WTC11 (cell line): ENCODE measurements around the gene ITSN1. TPM values are rescaled to one million over a fixed set of nuclear protein-coding genes. Genes with fewer than 3 reads are reported as not detected.
A peak's percentile ranks its signal among the peaks of the same experiment; 100 is the strongest.

Source experiments
- ATAC-seq: fragments of 200-7000 bp; cut with Tn5 transposase; 2 replicates; pipeline ENCODE4 v1.10.0; 2021; ENCODE audit warnings: mild to moderate bottlenecking, moderate library complexity
- CTCF ChIA-PET: fragments of 300-600 bp; sonication (Branson Sonifier 250); formaldehyde crosslinking; loops from one replicate; lab custom pipeline; 2021; ENCODE audit warnings: antibody characterized with exemption; lab: Charles Lee
- POLR2A ChIA-PET: fragments of 350-600 bp; sonication (Branson Sonifier 250); formaldehyde crosslinking; loops from one replicate; lab custom pipeline; 2021; ENCODE audit warnings: antibody characterized with exemption; lab: Charles Lee
- DNase-seq: peaks from one replicate; pipeline ENCODE4 v3.0.0; 2021; ENCODE audit warnings: low spot score
- H3K27ac Mint-ChIP-seq: 2 replicates; pipeline ENCODE4 v1.8.0; 2021; ENCODE audit warnings: mixed read lengths
- H3K27me3 Mint-ChIP-seq: 2 replicates; pipeline ENCODE4 v1.8.0; 2021; ENCODE audit warnings: low read depth, mild to moderate bottlenecking, moderate library complexity, mixed read lengths
- H3K36me3 Mint-ChIP-seq: 2 replicates; pipeline ENCODE4 v1.8.0; 2021; ENCODE audit warnings: mixed read lengths
- H3K4me1 Mint-ChIP-seq: 2 replicates; pipeline ENCODE4 v1.8.0; 2022; ENCODE audit warnings: mixed read lengths
- H3K4me3 Mint-ChIP-seq: 2 replicates; pipeline ENCODE4 v1.8.0; 2021; ENCODE audit warnings: mild to moderate bottlenecking, moderate library complexity, mixed read lengths
- H3K9me3 Mint-ChIP-seq: 2 replicates; pipeline ENCODE4 v1.8.0; 2021; ENCODE audit warnings: mixed read lengths
- FOXJ3 ChIP-seq: sonication (generic); formaldehyde crosslinking; IDR thresholded peaks from 2 replicates; pipeline ENCODE4 v1.9.0; 2021; ENCODE audit warnings: missing genetic modification reagents, mild to moderate bottlenecking, borderline replicate concordance
- GABPB1 ChIP-seq: sonication (generic); formaldehyde crosslinking; IDR thresholded peaks from 2 replicates; pipeline ENCODE4 v1.8.1; 2023; ENCODE audit warnings: mild to moderate bottlenecking, missing genetic modification reagents
- GRHL2 ChIP-seq: fragments of 250-450 bp; sonication (Bioruptor Pico); IDR thresholded peaks from 2 replicates; pipeline ENCODE4 v1.8.0; 2022; ENCODE audit warnings: mild to moderate bottlenecking, moderate library complexity; ENCODE audit not compliant: insufficient replicate concordance, severe bottlenecking
- HMGA2 ChIP-seq: fragments of 250-450 bp; sonication (Bioruptor Pico); IDR thresholded peaks from 2 replicates; pipeline ENCODE4 v1.4.0; 2021; ENCODE audit warnings: mild to moderate bottlenecking, moderate library complexity
- IRF2 ChIP-seq: sonication (generic); formaldehyde crosslinking; IDR thresholded peaks from 2 replicates; pipeline ENCODE4 v1.8.0; 2022; ENCODE audit warnings: low read depth, missing genetic modification reagents, borderline replicate concordance
- JAZF1 ChIP-seq: fragments of 250-450 bp; sonication (Bioruptor Pico); IDR thresholded peaks from 2 replicates; pipeline ENCODE4 v1.9.0; 2021; ENCODE audit warnings: moderate library complexity, mild to moderate bottlenecking, inconsistent platforms
- JUN ChIP-seq: sonication (generic); formaldehyde crosslinking; IDR thresholded peaks from 2 replicates; pipeline ENCODE4 v1.8.0; 2023; ENCODE audit warnings: mild to moderate bottlenecking, missing genetic modification reagents
- MYBL2 ChIP-seq: sonication (generic); formaldehyde crosslinking; IDR thresholded peaks from 2 replicates; pipeline ENCODE4 v1.8.1; 2023; ENCODE audit warnings: mild to moderate bottlenecking, moderate library complexity, missing genetic modification reagents
- NFE2L1 ChIP-seq: sonication (generic); formaldehyde crosslinking; IDR thresholded peaks from 2 replicates; pipeline ENCODE4 v1.8.1; 2023; ENCODE audit warnings: missing genetic modification reagents
- NFYB ChIP-seq: sonication (generic); formaldehyde crosslinking; conservative IDR thresholded peaks from 2 replicates; pipeline ENCODE4 v1.8.0; 2022; ENCODE audit warnings: low read depth, missing genetic modification reagents
- NR1H2 ChIP-seq: sonication (generic); formaldehyde crosslinking; IDR thresholded peaks from 2 replicates; pipeline ENCODE4 v1.9.0; 2021; ENCODE audit warnings: mild to moderate bottlenecking, moderate library complexity, missing genetic modification reagents
- NR3C1 ChIP-seq: sonication (generic); formaldehyde crosslinking; conservative IDR thresholded peaks from 2 replicates; pipeline ENCODE4 v1.8.1; 2023; ENCODE audit warnings: low read depth, mild to moderate bottlenecking, missing genetic modification reagents
- OVOL2 ChIP-seq: fragments of 250-450 bp; sonication (Bioruptor Pico); IDR thresholded peaks from 2 replicates; pipeline ENCODE4 v1.9.0; 2021; ENCODE audit warnings: mild to moderate bottlenecking, borderline replicate concordance
- SOX15 ChIP-seq: fragments of 250-450 bp; sonication (Bioruptor Pico); IDR thresholded peaks from 2 replicates; pipeline ENCODE4 v1.9.0; 2021; ENCODE audit warnings: mild to moderate bottlenecking
- TEAD4 ChIP-seq: sonication (generic); formaldehyde crosslinking; IDR thresholded peaks from 2 replicates; pipeline ENCODE4 v1.8.0; 2022; ENCODE audit warnings: mild to moderate bottlenecking, missing genetic modification reagents
- ZNF317 ChIP-seq: sonication (generic); formaldehyde crosslinking; IDR thresholded peaks from 2 replicates; pipeline ENCODE4 v1.8.1; 2023; ENCODE audit warnings: low read depth, mild to moderate bottlenecking, moderate library complexity, missing genetic modification reagents, borderline replicate concordance
- ZNF396 ChIP-seq: fragments of 250-450 bp; sonication (Bioruptor Pico); IDR thresholded peaks from 2 replicates; pipeline ENCODE4 v1.8.0; 2021; ENCODE audit warnings: mild to moderate bottlenecking, moderate library complexity, borderline replicate concordance
- total RNA-seq: library from RNA; stranded (reverse); gene quantifications from 3 replicates; pipeline ENCODE4 v1.2.3, GENCODE V29; 2021
- TF ChIP-seq, protein P1 (sequence below): sonication (generic); formaldehyde crosslinking; IDR thresholded peaks from 2 replicates; pipeline ENCODE4 v1.8.0; 2022; ENCODE audit warnings: mild to moderate bottlenecking, missing genetic modification reagents
- TF ChIP-seq, protein P2 (sequence below): sonication (generic); formaldehyde crosslinking; IDR thresholded peaks from 2 replicates; pipeline ENCODE4 v1.8.0; 2023; ENCODE audit warnings: mild to moderate bottlenecking, missing genetic modification reagents
- TF ChIP-seq, protein P3 (sequence below): sonication (generic); formaldehyde crosslinking; IDR thresholded peaks from 2 replicates; pipeline ENCODE4 v1.8.0; 2022; ENCODE audit warnings: mild to moderate bottlenecking, missing genetic modification reagents
- TF ChIP-seq, protein P4 (sequence below): sonication (generic); formaldehyde crosslinking; IDR thresholded peaks from 2 replicates; pipeline ENCODE4 v1.8.1; 2022; ENCODE audit warnings: missing genetic modification reagents, borderline replicate concordance
- TF ChIP-seq, protein P5 (sequence below): sonication (generic); formaldehyde crosslinking; IDR thresholded peaks from 2 replicates; pipeline ENCODE4 v1.8.0; 2023; ENCODE audit warnings: missing genetic modification reagents
- TF ChIP-seq, protein P6 (sequence below): fragments of 250-450 bp; sonication (Bioruptor Pico); IDR thresholded peaks from 2 replicates; pipeline ENCODE4 v1.8.0; 2021; ENCODE audit warnings: mild to moderate bottlenecking

The ITSN1 gene
- total RNA-seq, 1 experiment from 2014 or later = 69.6 TPM

DNA sequence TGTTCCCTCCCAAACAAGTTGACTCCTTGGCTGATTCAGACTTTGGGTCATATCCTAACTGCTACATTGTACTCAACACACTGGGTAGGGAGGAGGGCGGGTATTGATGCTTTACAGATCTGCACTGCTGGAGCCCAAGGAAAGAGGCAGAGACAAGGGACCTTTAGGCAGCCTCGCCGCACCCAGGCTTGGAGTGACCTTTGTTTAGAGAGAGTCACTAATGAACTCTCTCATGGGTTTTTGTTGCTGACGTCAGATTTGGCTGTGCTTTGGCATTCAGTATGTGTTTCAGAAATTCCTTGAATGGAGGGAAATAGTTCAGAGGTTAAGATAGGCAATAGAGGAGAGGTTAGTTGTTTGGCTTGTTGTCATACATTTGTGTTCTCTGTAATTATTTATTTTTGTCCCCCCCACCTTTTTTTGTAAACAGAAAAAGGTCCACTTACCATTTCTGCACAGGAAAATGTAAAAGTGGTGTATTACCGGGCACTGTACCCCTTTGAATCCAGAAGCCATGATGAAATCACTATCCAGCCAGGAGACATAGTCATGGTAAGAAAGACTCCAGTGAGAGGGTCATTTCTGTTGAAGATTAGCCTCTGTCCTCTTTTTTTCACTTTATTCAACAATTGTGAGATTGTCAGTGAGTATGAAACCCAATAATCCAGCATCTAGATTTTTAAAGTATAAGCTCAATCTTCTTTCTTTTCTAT, 157.2 kb downstream of the ITSN1 start:
- ATAC-seq (no peak), DNase-seq (no peak)
- H3K27me3 Mint-ChIP-seq = no peaks in the 10 kb centered on the region
- peaks cover 36% of the 10 kb centered on the region for H3K36me3 Mint-ChIP-seq
- TF ChIP-seq FOXJ3 (CRISPR knock-in tag) (no peak), TEAD4 (CRISPR knock-in tag) (no peak), IRF2 (CRISPR knock-in tag) (no peak), NR3C1 (CRISPR knock-in tag) (no peak), NFYB (no peak), ZNF317 (CRISPR knock-in tag) (no peak), JAZF1 (CRISPR knock-in tag) (no peak), MYBL2 (CRISPR knock-in tag) (no peak), GABPB1 (CRISPR knock-in tag) (no peak), SOX15 (CRISPR knock-in tag) (no peak)
- TF ChIP-seq, protein P1, sequence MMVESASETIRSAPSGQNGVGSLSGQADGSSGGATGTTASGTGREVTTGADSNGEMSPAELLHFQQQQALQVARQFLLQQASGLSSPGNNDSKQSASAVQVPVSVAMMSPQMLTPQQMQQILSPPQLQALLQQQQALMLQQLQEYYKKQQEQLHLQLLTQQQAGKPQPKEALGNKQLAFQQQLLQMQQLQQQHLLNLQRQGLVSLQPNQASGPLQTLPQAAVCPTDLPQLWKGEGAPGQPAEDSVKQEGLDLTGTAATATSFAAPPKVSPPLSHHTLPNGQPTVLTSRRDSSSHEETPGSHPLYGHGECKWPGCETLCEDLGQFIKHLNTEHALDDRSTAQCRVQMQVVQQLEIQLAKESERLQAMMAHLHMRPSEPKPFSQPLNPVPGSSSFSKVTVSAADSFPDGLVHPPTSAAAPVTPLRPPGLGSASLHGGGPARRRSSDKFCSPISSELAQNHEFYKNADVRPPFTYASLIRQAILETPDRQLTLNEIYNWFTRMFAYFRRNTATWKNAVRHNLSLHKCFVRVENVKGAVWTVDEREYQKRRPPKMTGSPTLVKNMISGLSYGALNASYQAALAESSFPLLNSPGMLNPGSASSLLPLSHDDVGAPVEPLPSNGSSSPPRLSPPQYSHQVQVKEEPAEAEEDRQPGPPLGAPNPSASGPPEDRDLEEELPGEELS (CRISPR knock-in tag) = no peak
- TF ChIP-seq, protein P2, sequence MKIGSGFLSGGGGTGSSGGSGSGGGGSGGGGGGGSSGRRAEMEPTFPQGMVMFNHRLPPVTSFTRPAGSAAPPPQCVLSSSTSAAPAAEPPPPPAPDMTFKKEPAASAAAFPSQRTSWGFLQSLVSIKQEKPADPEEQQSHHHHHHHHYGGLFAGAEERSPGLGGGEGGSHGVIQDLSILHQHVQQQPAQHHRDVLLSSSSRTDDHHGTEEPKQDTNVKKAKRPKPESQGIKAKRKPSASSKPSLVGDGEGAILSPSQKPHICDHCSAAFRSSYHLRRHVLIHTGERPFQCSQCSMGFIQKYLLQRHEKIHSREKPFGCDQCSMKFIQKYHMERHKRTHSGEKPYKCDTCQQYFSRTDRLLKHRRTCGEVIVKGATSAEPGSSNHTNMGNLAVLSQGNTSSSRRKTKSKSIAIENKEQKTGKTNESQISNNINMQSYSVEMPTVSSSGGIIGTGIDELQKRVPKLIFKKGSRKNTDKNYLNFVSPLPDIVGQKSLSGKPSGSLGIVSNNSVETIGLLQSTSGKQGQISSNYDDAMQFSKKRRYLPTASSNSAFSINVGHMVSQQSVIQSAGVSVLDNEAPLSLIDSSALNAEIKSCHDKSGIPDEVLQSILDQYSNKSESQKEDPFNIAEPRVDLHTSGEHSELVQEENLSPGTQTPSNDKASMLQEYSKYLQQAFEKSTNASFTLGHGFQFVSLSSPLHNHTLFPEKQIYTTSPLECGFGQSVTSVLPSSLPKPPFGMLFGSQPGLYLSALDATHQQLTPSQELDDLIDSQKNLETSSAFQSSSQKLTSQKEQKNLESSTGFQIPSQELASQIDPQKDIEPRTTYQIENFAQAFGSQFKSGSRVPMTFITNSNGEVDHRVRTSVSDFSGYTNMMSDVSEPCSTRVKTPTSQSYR = no peak
- CTCF ChIA-PET = no interaction called here
- POLR2A ChIA-PET = no interaction called here
- H3K27ac Mint-ChIP-seq = peak overlapping the region; percentile 42; the same call in 1 of the 2 replicates
- no peak overlapping the region for H3K4me3 Mint-ChIP-seq
- H3K4me1 Mint-ChIP-seq = peaks cover 26% of the 10 kb centered on the region
- H3K9me3 Mint-ChIP-seq = no peaks in the 10 kb centered on the region

DNA sequence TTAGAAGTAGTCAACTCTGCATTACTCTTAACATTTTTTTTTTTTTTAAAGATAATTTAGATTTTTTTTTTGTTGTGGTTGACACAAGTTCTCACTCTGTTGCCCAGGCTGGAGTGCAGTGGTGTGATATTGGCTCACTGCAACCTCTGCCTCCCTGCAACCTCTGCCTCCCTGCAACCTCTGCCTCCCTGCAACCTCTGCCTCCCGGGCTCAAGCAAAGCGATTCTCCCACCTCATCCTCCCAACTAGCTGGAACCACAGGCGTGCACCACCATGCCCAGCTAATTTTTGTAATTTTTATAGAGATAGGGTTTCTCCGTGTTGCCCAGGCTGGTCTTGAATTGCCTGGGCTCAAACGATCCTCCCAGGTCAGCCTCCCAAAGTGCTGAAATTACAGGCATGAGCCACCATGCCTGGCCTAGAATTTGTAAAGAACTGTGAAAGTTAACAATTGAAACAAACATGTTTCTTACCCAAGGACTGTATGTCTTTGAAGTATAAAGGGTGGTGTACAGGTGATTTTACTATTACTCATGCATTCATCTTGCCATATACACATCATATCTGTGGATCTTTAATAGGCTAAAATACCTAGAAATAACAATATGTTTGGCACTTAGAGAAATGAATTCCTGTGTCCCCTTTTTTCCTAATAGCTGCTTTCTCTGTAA, 158.6 kb downstream of the ITSN1 start:
- Mint-ChIP-seq H3K4me1 (peaks cover 17% of the 10 kb centered on the region), H3K27me3 (no peaks in the 10 kb centered on the region), H3K4me3 (no peak overlapping the region), H3K9me3 (no peaks in the 10 kb centered on the region), H3K27ac (peak overlapping the region; percentile 28; the same call in 1 of the 2 replicates), H3K36me3 (peaks cover 29% of the 10 kb centered on the region)
- CTCF ChIA-PET = interaction anchor here (1.5 kb wide), 1 partner anchor 195 kb away, joined by 6 read pairs; no protein-coding TSS in a partner anchor
- TF ChIP-seq NFE2L1 (CRISPR knock-in tag) (no peak), GRHL2 (CRISPR knock-in tag) (no peak), NR1H2 (CRISPR knock-in tag) (no peak), ZNF396 (CRISPR knock-in tag) (no peak), JUN (CRISPR knock-in tag) (no peak), HMGA2 (no peak), OVOL2 (CRISPR knock-in tag) (no peak)
- TF ChIP-seq, protein P3, sequence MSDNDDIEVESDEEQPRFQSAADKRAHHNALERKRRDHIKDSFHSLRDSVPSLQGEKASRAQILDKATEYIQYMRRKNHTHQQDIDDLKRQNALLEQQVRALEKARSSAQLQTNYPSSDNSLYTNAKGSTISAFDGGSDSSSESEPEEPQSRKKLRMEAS = no peak
- TF ChIP-seq, protein P4, sequence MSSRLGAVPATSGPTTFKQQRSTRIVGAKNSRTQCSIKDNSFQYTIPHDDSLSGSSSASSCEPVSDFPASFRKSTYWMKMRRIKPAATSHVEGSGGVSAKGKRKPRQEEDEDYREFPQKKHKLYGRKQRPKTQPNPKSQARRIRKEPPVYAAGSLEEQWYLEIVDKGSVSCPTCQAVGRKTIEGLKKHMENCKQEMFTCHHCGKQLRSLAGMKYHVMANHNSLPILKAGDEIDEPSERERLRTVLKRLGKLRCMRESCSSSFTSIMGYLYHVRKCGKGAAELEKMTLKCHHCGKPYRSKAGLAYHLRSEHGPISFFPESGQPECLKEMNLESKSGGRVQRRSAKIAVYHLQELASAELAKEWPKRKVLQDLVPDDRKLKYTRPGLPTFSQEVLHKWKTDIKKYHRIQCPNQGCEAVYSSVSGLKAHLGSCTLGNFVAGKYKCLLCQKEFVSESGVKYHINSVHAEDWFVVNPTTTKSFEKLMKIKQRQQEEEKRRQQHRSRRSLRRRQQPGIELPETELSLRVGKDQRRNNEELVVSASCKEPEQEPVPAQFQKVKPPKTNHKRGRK = no peak
- TF ChIP-seq, protein P5, sequence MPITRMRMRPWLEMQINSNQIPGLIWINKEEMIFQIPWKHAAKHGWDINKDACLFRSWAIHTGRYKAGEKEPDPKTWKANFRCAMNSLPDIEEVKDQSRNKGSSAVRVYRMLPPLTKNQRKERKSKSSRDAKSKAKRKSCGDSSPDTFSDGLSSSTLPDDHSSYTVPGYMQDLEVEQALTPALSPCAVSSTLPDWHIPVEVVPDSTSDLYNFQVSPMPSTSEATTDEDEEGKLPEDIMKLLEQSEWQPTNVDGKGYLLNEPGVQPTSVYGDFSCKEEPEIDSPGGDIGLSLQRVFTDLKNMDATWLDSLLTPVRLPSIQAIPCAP (CRISPR knock-in tag) = no peak
- TF ChIP-seq, protein P6, sequence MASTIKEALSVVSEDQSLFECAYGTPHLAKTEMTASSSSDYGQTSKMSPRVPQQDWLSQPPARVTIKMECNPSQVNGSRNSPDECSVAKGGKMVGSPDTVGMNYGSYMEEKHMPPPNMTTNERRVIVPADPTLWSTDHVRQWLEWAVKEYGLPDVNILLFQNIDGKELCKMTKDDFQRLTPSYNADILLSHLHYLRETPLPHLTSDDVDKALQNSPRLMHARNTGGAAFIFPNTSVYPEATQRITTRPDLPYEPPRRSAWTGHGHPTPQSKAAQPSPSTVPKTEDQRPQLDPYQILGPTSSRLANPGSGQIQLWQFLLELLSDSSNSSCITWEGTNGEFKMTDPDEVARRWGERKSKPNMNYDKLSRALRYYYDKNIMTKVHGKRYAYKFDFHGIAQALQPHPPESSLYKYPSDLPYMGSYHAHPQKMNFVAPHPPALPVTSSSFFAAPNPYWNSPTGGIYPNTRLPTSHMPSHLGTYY (CRISPR knock-in tag) = no peak
- DNase-seq = no peak
- POLR2A ChIA-PET = interaction anchor here (0.6 kb wide), 1 partner anchor 10 kb away, joined by 5 read pairs; no protein-coding TSS in a partner anchor
- ATAC-seq = no peak
